HG02973 (cell line): ENCODE measurements around the gene MUC2.

Source experiments
- ATAC-seq: cut with Tn5 transposase; IDR thresholded peaks from one replicate; pipeline ENCODE4 v1.9.1; 2021; ENCODE audit warnings: moderate library complexity; ENCODE audit not compliant: unreplicated experiment

MUC2 gene

DNA sequence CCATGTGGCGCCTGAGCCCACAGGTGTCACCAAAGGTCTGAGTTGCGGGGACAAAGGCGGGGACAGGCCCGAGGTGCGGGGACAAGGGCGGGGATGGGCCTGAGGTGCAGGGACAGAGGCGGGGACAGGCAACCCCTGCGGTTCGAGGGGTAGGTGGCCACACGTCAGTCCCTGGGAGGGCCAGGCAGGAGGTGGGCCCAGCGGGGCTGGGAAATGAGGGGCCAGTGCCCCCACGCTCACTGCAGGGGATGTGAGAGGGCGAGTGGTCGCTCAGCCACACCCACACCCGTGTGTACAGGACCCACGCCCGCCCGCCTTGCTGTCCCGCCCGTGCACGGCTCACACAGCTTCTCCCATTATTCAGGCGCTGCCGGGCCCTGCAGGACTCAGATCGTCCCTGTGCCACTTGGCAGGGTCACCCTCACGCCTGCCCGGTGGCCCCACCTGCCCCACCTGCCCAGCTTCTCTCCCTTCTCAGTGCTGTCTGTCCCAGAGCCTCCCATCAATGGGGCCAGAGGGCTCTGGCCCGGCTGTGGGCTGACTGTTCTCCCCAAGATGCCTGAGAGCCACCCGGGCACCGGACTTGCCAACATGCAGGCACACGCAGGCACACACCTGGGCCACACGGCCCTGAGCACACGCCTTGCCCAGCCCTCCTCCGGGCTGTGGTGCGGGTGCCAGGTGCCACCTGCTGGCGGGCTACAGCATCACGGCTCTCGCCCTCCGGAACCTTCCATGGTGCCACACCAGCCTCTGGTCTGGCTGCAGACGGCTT lies 23.9 kb upstream of the MUC2 start:
- ATAC-seq = no peak

DNA sequence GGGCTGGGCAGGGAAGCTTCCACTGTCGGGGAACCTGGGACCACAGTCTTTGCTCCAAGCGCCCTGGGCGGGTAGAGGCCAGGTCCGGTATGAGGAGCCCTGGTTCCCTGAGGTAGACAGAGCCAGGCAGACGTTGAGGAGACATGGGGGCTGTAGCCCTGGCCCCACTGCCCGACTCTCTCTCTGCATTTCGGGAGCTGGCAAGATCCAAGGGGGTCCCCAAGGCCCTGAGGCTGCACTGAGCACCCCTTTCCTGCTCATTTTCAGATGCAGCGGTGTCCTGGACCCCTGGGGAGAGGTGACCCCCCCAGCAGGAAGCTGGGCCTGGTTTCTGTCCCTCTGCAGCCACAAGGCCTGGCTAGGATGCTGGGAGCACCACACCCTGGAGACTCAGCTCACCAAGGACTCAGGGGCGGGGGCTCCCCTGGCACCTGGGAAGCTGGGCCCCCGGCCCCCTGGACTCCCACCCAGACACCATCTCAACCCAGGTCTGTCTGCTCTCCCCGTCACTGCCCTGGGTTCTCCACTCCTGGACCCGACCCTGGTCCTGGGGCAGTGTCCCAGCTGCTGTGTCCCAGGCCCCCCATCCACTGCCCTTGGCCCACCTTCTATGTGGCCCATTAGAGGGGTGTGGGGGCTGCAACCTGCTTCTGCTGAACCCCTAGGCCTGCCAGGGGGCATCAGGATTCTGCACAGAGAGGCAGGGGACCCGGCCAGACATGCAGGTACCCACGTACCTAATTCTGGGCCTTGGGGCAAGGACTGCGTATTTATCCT lies 23.1 kb upstream of the MUC2 start:
- no peak for ATAC-seq

DNA sequence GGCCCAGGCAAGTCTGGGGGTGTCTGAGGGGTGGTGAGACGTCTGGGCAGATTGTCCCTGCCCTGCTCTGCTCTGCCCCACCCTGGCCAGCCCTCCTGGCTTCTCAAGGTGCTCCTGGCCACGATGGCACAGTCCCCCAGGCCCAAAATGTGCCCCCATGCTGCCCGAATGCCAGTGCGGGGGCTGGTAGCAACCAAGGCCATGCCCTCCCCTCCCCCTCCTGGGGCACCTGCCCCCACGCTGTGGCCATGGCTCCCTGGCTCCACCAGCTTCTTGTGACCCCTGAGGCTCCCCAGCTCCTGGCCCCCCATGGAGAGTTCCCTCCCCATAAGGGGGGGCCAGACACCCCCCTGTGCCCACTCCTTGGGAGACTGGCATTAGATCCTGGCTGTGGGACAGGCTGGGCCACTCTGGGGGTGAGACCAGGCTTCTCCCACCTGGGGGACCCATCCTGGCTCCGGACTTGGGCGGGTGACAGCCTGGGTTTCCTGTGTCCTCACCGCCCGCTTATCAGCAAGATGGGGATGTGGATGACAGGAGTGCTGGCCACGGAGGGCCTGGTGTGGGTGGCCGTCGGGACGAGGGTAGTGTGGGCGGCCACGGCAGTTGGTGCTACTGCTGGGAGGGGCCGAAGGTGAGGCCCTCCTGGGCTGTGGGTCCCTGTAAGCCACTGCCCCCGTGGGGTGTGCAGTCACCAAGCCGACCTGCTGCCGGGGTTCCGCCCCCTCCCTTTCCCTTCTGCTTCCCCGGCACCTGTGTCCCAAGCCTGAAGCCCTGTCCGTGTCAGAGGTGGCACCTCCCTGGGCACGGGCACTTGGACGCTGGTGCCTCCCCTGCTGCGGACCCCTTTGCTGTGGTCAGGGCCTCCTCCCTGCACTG lies 22.3 kb upstream of the MUC2 start:
- no peak for ATAC-seq

DNA sequence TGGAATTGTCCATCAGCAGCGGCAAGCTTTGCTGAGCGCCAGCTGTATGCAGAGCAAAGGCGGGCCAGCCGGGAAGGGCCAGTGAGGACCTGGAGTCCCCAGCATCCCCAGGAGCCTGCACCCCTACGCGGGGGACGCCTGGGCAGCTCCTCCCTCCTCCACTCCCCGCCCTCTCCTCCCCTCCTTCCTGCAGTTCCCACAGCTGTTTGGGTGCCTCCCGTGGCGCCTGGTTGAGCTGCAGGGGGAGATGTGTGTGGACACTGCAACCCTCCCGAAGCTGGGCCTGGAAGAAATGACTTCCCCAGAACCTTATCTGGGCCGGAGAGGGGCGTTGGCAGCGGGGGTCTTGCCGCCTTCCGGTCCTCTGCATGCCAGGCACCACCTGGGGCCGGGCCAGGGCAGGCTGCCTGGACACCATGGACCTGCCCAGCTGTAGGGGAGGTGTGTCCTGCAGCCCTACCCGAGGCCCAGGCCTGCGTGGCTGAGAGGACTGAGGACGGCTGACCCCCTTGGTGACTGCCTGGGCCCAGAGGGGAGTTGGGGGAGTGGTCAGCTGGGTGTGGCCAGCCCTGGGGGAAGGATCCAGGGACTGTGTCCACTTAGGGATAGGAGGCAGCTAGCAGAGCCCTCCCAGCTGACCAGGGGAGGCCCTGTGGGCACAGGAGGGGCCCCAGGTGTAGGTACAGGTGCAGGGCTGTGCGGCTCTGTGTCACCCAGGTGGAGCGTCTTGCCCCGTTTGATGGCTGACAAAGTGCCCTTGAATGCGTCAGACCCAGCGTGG lies 21.4 kb upstream of the MUC2 start:
- ATAC-seq = no peak

DNA sequence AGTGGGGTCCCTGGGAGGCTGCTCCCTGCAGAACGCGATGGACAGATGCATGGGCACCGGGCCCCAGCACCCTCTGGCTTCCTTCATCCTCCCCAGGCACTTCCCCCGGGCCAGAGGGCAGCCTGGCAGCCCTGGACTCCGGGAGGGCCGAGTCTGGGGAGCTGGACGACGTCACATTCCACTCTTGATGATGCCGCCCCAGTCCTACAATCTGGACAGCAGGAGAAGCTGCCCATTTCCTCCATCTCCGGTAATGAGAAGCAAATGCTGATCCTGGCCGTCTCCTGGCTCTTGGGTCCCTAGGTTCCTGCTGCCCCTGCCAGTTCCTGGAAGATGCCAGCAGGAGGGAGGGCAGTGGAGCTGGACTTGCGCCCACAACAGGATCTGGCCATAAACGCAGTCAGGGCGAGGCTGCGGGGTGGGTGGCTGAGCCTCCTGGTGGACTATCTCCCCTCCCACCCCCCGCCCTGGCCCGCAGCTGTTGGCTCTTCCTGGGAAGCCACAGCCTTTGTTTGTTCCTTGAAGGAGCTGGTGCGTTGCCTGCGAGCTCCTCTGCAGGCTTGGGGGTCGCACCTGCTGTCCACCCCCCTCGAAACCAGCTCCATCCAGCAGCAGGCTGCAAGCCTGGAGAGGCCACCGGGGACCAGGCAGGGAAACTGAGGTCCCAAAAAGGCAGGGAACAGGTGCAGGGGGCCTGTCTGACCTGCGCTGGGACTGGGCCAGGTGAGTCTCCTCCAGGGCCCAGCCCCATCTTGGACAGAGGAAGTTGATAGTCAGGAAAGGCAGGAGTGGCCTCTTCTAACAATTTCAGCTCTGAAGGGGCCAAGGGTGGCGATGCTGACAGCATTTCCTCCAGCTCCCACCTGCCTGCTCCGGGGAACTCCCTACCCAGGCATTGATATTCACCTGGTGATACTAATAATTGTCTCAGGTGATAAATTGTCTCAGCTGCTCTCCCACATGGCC lies 20.2 kb upstream of the MUC2 start:
- ATAC-seq = no peak

DNA sequence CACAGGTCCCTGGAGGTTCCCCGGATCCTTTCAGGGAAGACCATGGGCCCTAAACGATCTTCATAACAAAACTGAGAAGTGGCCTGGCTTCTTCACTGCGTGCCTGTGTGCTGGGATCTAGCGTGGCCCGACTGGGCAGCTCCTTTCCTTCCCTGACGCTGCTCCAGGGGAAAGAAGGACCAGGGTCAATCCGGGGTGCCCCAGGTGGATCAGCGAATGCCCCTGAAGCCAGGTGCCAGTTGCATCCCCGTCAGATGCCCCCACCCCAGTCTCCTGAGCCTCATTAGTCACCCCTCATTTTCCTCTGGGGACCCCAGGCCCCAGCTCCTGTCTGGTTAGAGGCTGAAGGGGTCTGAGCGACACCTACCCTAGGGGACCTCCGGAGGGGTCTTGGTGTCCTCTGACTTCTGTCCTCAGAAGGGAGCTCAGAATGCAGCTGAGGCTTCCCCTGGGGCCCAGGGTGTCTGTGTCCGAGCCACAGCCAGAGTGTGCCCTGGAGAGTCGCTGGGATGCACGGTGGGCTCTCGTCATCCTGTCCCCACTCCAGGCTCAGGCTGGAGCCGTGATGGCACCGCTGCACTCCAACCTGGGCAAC lies 19.5 kb upstream of the MUC2 start:
- ATAC-seq = no peak

DNA sequence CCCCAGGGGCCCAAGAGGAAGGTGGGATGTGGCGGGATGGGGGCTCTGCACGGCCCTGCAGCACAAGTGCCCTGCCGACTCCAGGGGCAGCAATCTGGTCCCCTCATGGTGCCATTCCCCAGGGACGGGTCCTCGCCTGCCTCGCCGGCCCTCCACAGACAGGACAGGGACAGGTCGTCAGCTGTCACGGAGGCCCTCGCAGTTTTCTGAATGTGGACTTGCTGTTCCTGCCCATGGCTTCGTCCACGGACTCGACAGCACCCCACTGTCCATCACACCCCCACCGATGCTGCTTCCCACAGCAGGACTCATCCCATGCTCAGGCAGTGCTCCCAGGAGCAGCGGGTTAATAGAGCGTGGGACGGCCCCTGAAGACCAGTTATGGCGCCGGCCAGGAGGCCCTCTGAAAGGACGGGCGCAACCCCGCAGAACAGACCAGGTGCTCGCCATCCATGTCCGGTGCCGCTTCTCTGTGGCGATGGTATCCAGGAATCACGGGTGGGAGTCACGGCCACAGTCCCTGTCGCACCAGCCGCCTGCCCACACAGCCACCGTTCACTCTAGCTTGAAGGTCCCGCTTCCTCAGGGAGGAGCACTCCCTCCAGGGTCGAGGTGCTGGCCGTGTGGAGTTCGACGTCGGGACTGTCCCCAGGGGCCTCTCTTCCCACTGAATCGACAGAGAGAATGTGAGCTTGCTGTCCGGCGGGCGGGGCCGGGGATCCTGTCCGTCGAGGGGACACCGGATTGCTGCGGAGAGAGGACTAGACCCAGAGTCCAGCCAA lies 18.5 kb upstream of the MUC2 start:
- no peak for ATAC-seq

DNA sequence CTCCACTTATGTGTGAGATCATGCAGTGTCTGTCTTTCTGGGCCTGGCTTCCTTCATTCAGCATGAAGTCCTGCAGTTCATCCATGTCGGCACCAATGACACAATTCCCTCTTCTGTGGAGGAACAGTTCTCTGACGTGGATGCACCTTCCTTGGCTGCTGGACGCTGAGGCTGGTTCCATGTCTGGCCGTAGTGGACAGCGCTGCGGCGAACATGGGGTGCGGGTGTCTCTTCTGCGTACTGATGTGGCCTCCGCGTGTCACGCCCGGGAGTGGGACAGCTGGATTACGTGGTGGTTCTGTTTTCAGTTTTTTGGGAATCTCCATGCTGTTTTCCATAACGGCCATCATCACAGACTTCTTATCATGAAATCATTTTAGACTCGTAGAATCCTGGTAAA lies 16.9 kb upstream of the MUC2 start:
- no peak for ATAC-seq

DNA sequence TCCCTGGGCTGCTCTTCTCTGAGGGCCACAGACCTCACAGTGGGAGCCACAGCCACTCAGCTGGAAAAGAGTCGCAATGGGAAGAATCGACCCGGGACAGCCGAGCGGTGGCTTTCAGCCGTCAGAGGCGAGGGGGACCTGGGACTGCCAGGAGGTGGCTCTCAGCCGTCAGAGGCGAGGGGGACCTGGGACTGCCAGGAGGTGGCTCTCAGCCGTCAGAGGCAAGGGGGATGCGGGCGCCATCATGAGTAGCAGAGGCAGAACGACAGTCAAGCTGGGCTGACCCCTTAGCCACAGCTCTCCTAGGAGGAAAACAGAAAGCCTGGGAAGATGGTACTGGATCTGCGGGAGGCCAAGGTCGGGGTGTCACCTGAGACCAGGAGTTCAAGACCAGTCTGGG lies 14.9 kb upstream of the MUC2 start:
- ATAC-seq = no peak

DNA sequence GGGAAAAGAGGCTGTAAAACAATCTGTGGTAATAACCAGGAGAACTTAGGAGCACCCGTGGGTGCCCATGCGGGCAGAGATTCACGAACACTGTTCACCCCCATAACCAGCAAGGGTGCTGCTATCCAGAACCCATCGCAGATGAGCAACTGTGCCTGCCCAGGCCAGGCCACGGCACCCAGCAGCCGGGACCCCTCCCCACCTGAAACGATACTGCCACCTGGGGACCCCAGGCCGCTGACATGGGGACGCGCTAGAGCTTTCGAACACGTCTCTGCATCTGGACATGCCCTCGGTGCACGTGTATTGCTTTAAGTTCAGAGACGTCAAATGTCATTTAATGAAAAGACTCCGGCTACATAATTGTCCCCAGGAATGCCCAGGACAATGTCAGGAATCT lies 14.3 kb upstream of the MUC2 start:
- ATAC-seq = no peak

DNA sequence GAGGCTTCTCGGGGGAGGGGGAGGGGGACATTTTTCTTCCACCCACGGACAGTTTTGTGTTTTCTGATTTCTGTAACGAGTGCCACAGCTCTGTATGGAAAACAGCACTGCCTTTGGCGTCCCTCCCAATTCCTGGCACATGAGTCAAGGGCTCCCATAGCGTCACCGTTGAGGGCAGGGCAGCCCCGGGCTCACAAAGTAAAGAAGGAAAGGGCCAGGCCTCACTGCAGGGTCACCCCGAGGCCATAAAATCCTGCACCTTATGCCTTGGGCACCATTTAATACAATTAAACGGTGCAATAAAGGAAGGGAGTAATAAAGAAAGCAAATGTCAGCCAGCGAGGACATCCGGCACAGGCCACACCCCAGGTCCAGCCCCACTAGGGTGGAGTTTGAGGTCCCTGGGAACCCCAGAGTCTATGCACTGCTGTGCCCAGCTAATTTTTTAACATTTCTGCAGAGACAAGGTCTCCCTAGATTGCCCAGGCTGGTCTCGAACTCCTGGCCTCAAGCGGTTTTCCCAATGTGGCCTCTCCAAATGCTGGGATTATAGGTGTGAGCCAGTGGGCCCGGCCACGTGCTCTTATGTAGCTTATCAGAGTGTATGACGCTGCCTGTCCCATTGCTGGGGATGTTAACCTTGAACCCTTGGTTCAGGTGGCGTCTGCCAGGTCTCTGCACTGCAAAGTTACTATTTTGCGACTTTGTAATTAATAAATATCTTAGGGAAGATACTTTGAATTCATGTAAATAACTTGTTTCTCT lies 13.6 kb upstream of the MUC2 start:
- no peak for ATAC-seq

DNA sequence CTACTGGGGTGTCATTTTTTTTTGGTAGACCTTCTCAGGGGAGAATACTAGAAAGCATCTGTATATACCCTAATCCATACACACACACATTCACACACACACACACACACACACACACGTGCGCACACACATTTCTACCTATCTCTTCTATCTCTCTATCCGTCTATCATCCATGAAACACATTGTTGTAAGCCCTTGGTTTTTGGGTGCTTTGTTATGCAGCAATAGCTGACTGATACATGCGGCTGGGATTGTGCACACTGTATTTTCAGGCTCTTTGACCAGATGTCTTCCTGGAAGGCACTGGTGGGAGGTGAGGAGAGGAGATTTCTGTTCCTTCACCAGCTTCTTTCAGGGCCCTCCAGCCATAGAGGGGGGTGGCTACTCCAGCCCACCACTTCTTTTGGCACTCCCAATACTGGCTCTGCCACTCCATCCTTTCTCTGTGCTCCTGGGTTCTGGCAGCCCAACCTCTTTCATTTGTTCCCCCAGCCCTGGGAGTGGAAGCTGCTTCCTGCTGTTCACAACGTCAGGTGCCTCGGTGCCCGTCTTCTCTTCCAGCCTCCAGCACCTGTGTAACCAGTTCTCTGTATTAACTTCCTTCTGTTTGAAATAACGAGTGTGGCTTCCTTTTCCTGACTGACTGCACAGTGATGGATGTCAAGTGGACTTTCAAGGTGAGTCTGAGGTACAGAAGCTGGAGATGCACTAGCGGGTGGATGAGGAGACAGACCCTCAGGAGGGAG lies 12.4 kb upstream of the MUC2 start:
- ATAC-seq = no peak

DNA sequence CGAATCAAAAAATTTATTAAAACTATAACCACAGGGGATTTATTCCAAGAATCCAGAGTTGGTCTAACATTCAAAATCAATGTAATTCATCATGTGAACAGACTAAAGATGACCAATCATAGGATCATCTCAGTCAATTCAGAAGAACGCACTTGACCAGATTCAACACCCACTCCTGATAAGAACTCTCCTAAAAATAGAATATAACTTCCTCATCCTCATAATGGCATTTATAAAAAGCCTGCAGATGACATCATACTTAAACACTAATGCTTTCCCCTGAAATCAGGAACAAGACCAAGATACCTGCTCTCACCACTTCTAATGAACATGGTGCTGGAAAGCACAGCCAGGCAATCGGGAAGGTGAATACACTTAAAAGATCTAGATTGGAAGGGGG lies 10.5 kb upstream of the MUC2 start:
- ATAC-seq = no peak

DNA sequence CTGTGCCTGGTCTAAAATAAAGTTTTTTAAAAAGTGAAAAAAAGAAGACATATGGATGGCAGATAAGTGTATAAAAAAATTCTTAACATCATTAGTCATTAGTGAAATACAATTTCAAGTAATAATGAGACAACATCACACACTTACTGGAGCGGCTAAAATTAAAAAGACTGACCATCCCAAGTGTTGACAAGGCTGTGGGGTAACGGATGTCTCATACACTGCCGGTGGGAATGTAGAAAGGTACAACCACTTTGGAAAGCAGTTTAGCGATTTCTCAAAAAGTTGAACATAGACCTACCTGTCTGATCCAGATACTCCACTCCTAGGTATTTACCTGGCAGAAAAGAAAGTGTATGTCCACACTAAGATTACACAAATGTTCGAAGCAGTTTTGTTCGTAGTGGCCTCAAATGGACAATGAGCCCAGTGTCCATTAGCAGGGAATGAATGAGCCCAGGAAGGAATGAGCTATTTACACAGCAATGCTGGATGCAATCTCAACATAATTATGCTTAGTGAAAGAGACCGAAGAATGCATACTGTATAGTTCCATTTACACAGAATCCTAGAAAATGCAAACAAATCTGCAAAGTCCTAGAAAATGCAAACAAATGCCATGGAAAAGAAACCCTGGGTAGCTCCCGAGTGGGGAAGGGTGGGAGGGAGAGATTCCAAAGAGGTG lies 6.7 kb upstream of the MUC2 start:
- no peak for ATAC-seq

DNA sequence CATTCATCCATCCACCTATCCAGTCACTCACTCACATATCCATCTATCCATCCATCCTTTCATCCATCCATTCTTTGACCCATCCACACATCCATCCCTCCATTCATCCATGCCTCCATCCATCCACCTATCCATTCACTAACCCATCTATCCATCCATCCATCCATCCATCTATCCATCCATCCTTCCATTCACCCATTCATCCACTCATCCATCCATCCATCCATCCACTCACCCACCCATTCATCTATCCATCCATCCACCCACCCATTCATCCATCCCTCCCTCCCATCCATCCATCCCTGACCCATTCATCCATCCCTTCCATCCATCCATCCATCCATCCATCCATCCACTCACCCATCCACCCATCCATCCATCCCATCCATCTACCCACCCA lies 4.9 kb upstream of the MUC2 start:
- ATAC-seq = no peak
